Measurements from ENCODE around the gene IFNA2. TPM values are rescaled to one million over a fixed set of nuclear protein-coding genes. Genes with fewer than 3 reads are reported as not detected.

The IFNA2 gene
- not detected in 5 replicates for total RNA-seq (2022; extraction: Qiagen RNA extraction)

GRCh38 chr9:21385131-21385670 is at the start of gene IFNA2:
TSS of gene IFNA2 (minus strand) at chr9:21385398. CDS start at chr9:21385329, 69 bp downstream.

GRCh38 chr9:21408817-21409216 is 23.6 kb upstream of the IFNA2 start, which contains the start of gene IFNA8:
TSS of gene IFNA8 (plus strand) at chr9:21409117. CDS start at chr9:21409177, 60 bp downstream.

GRCh38 chr9:21367957-21368356 is 17.2 kb downstream of the IFNA2 start, which contains the start of gene IFNA13:
TSS of gene IFNA13 (minus strand) at chr9:21368057. CDS start at chr9:21368010, 47 bp downstream.

GRCh38 chr9:21350787-21351186 is 34.4 kb downstream of the IFNA2 start, which contains the start of gene IFNA6:
TSS of gene IFNA6 (minus strand) at chr9:21350887. CDS start at chr9:21350887, 0 bp downstream.

GRCh38 chr9:21334701-21335632 is 50.2 kb downstream of the IFNA2 start, which contains the start of gene KLHL9:
TSS of gene KLHL9 (minus strand) at chr9:21335404. CDS start at chr9:21334859, 545 bp downstream.

Other genes starting within 250 kb of the IFNA2 start
- not detected in 5 replicates for gene IFNW1, start 243.6 kb downstream of the IFNA2 start, total RNA-seq (2022; extraction: Qiagen RNA extraction)
- not detected in 5 replicates for gene IFNA21, start 218.7 kb downstream of the IFNA2 start, total RNA-seq (2022; extraction: Qiagen RNA extraction)
- gene IFNA4, start 197.8 kb downstream of the IFNA2 start, total RNA-seq (2022; extraction: Qiagen RNA extraction) = not detected in 5 replicates
- gene IFNA7, start 183.2 kb downstream of the IFNA2 start, total RNA-seq (2022; extraction: Qiagen RNA extraction) = not detected in 5 replicates
- not detected in 5 replicates for gene IFNA10, start 178.3 kb downstream of the IFNA2 start, total RNA-seq (2022; extraction: Qiagen RNA extraction)
- not detected in 5 replicates for gene IFNA16, start 168.1 kb downstream of the IFNA2 start, total RNA-seq (2022; extraction: Qiagen RNA extraction)
- gene IFNA17, start 157.2 kb downstream of the IFNA2 start, total RNA-seq (2022; extraction: Qiagen RNA extraction) = not detected in 5 replicates
- gene IFNA14, start 145.4 kb downstream of the IFNA2 start, total RNA-seq (2022; extraction: Qiagen RNA extraction) = not detected in 5 replicates
- not detected in 5 replicates for gene IFNA5, start 80.1 kb downstream of the IFNA2 start, total RNA-seq (2022; extraction: Qiagen RNA extraction)
- 14.0 to 19.9 TPM (median 18.3 TPM) in 5 replicates for gene KLHL9, start 50.0 kb downstream of the IFNA2 start, total RNA-seq (2022; extraction: Qiagen RNA extraction)
- not detected in 5 replicates for gene IFNA6, start 34.5 kb downstream of the IFNA2 start, total RNA-seq (2022; extraction: Qiagen RNA extraction)
- gene IFNA13, start 17.3 kb downstream of the IFNA2 start, total RNA-seq (2022; extraction: Qiagen RNA extraction) = not detected in 5 replicates
- not detected in 5 replicates for gene IFNA8, start 23.7 kb upstream of the IFNA2 start, total RNA-seq (2022; extraction: Qiagen RNA extraction)
- gene IFNA1, start 55.0 kb upstream of the IFNA2 start, total RNA-seq (2022; extraction: Qiagen RNA extraction) = not detected in 5 replicates
- gene IFNE, start 96.9 kb upstream of the IFNA2 start, total RNA-seq (2022; extraction: Qiagen RNA extraction) = 0.81 to 1.8 TPM (median 0.99 TPM) in 5 replicates

Data from A549 treated with Mapracorat at 1 μM for 4 hours (cell line).